GM18526 (cell line): ENCODE results near the gene NPC2.

ENCODE experiments used
- POLR2A ChIP-seq: IDR thresholded peaks from 3 replicates; pipeline ENCODE4 v1.6.1; 2011; ENCODE audit not compliant: insufficient read length; ENCODE audit errors: extremely low read depth

The NPC2 gene

DNA sequence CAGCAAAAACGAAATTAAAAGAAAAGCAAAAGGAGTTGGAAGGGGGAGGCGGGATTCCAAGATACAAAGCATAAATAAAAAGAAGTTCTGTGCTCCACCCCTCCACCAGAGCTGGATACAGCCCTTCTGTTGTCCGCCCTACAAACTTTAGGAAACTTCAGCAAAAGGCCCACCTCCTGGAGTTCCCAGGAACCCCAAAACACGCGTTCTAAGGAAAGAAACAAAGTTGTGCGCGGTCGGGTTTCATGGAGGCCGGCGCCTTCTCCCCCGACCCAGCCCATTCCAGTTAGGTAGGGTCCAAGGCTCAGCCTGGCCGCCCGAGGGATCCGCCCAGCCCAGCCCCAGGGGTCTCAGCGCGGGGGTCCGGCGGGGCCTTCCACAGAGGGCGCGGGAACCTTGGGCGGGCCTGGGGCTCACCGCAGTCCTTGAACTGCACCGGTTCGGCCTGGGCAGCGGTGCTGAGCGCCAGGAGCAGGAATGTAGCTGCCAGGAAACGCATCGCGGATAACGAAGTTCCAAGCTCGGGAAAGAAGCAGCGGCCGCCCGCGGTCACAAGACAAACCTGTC is at the start of gene NPC2:
TSS of gene NPC2 (minus strand) at position 530 of the 567 bp plus-strand sequence. CDS start at position 499, 31 bp downstream.
- TF ChIP-seq POLR2A: peak; percentile 55

DNA sequence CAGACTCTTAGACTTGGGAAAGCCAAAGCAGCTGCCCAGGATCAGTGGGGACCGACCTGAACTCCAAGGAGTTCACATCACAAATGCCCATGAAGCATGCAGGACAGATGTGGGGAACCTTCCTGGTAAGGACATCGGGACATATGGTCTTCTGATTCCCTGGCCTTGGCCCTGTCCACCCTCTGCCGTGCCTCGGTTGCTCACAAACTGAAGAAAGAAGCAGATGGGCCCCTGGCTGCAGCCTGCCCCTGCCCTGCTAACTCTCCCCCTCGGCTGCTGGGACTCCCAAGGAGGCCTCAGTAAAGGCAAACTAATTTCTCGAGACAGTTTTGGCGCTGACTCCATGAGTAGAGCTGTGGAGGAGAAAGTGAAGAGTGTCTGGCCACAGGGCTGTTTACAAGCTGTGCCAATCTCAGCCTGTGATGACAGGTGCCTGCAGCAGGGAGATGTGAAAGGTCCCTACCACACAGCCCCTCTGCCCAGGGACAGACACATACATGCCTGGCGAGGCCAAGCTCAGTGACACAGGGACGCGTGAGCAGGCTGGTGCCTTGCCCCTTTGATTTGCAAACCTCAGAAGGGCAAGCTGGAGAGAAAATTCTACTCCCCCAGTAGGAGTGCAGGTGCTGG is 49.1 kb upstream of the NPC2 start:
- TF ChIP-seq POLR2A: no peak

DNA sequence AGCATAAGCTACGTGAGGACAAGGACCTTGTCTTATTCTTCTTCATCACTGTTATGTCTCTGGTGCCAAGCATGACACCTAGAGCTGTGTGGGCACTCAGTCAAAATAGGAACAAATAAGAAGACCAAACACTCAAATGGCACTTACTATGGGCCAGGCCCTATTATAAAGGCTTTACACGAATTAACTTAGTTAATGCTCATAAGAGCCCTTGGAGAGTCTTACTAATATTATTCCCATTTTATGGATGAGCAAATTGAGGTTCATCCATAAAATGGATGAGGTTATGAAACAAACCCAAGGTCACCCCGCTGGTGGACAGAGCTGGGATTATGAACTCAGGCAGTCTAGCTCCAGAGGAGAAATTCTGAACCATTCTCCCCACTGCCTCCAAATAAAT is 48.1 kb upstream of the NPC2 start:
- no peak for TF ChIP-seq POLR2A

DNA sequence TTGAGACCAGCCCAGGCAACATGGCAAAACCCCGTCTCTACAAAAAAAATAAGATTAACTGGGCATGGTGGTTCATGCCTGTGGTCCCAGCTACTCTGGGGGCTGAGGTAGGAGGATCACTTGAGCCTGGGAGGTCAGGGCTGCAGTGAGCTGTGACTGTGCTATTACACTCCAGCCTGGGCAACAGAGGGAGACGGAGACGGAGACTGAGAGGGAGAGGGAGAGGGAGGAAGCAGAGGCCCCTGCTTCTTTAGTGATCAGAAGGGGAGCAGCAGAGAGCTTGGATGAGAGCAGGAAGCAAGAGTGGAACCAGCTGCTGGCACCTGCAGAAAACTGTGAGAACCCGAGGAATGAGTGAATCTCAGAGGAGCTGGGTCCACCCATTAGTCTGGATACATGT is 46.4 kb upstream of the NPC2 start:
- no peak for TF ChIP-seq POLR2A

DNA sequence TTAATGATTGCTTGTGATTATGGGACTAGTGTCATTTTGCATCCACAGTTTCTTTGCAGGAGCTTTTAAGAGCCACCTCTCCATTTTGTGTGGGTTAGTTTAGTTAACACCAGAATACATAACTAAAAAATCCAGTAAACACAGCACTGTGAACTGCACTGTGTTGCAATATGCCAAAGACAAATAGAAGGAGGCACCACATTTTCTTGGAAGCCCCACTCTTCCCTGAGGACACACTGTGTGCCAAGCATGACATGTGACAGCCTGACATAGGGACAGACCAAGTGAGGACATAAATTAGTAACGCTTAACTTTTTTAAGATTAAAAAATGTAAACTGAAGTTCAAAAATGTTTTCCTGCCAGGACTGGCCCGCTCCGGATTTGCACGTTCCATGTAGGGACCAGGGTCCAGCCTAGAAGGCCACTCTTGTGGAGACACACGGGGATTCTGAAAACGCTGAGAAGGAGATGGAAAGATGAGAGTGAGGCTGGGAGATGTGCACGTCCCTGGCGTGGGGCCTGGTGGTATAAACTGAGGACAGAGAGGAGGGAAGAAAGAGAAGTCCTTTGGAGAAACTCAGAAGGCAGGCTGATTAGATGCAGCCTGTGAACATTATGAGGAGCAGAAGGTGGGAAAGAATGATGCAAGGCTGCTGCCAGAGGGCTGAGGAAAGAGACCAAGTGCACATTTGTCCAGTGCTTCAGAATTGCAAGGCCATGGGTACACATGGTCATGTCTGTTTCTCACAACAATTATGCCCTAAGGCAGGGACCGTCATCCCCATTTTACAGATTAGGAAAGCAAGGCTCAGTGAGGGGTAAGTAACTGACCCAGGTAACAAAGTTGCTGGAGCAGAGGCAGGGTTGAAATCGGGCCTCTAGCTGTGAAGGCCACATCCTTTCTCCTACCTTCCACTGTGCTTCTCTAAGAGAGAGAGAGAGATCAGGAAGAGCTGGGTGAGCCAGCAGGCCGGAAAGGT is 45.6 kb upstream of the NPC2 start:
- TF ChIP-seq POLR2A: no peak

DNA sequence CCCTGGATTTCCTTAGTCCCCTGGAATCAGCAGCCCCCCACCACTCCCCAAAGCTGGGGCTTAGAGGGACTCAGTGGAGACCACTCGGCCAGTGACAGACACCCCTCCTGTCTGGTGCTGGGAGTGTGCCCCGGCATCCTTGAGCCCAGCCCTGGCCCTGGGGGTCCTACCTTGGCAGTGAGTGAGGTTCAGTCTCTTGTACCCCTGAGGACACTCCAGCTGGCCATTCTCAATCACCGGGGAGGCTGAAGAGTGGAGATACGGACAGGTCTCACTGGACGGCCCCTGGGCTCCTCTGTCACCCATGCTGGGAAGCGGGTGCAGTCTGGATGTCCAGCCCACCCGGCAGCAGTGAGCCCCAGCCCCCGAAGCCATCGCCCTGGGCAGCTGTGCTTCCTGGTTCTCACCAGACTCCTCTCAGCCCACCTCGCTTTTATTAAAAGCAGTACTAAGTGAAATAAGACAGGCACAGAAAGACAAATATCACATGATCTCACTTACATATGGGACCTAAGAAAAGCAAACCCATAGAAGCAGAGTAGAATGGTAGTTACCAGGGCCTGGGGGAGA is 42.7 kb upstream of the NPC2 start:
- TF ChIP-seq POLR2A: no peak

DNA sequence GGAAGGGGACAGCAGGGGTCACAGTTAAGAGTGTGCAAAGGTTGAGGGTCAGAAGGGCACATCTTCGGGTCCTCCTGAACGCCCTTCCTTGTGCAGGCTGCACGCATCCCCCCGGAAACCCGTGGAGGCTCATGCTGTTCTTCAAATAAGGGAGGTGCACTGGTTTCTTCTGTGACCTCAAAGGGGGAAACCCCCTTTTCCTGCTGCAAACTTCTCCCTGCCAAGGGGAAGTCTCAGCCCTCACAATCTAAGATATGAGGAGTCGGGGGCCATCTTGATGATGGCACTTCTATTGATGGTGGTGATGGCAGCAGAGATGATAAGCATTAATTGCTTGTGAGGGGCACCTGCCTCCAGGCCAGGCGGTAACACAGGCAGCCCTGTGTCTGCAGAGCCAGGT is 40.5 kb upstream of the NPC2 start:
- no peak for TF ChIP-seq POLR2A

DNA sequence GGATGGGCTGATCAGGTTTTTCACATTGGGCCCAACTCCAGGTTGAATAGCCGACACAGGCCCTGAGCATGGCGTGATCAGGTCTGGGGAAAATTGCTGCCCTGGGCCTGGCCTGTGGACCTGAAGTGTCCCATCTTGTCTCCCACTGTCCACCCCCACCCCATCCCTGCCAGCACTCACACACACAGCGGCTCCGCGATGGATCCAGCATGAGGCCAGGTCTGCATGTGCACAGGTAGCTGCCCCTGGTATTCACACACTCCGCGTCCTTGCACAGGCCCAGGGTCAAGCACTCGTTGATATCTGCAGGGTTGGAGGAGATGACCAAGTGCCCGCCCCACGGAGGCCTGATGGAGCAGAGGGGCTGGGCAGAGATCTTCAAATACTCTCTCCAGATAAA is 39.1 kb upstream of the NPC2 start:
- TF ChIP-seq POLR2A: no peak

DNA sequence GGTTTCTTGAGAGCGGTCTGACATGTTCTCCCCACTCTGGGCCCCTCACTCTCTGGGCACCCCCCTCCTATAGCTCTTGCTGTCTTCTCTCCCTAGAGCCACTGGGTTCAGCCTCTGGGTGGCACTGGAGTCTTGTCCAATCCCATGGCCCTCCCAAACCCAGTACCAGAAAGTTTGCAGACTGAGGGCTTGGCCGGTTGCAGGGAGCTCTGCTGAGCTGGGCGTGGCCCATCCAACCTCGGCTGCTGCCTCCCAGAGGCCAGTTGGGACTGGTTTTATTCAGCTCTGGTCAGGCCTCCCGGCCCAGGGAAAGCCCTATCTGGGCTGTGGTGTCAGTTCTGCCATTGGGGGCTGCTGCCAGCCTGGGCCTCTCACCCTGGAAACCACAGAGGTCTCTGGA is 38.4 kb upstream of the NPC2 start:
- TF ChIP-seq POLR2A: no peak

DNA sequence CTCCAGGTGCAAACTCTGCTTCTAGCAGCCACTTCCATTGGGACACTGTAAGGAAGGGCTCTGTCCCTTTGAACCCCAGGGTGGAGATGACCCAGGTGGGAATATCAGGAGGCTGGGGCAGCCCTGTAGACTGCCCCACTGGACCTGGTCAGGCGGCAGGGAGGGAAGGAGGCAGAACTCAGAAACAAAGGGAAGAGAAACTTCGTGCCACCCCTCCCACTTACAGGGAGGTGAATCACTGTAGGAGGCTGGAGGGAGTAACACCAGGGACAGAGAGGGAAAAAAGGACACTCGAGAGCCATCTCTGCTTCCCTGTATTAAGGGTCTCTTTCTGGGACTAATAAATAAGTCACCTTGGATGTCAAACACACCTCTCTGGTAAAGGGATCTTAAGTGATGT is 37.9 kb upstream of the NPC2 start:
- no peak for TF ChIP-seq POLR2A

DNA sequence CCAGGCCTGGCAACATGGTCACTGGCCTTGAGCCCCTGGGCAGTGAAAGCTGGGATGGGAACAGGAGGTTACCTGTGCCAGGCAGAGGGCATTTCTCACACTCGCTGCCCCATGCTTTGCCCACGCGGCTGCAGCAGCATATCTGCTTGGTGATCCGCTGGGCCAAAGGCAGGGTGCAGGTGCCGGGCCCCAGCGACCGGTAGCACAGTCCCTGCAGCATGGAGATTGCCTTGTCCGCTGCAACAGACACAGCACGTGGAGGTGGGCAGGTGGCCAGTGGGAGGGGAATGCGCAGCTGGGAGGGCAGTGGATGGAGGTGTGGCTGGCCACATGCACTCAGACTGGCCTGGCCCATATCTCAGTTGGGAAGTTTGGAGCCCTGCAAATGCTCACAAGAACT is 35.8 kb upstream of the NPC2 start:
- no peak for TF ChIP-seq POLR2A

DNA sequence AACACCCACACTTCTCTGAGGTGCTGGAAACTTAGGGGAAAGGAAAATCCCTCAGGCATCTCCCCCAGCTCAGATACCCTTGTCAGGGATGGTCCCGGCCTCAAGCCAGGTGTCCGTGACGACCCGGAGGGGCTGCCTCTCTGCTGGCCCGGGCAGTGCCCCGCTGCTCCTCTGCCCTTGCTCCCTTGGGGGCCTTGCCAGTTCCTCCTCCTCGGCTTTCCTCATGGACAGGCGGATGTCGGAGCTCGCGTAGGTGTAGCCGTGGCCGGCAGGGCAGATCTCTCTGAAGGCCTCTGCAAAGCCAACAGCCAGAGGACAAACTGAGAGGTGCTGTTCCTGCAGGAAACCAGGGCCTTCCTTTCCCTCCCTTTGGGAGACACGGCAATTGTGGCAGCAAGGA is 35.3 kb upstream of the NPC2 start:
- no peak for TF ChIP-seq POLR2A

DNA sequence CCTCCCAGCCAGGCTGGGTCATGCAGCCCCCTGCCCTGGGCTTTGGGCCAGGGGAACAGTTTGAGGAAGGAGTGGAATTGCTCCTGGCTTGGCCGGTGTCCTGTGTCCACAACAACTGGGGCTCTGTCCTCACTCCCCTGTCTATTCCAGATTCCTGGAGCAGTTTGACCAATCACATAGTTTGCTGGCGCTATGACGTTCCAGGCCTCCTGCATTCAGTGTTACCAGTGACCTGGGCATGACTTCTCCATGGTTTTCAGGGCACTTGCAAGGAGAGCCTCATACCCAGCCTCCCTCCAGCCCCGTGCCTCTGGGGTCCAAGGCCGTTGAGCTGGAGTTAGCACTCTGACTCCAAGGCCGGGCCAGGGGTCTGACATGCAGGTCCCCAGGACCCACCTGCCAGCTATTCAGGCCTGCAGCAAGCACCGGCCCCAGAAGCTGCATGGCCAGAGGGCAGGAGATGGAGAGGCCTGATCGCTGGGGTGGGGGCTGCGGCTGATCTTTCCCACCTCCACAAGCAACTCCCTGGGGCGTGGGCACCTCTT is 34.7 kb upstream of the NPC2 start:
- no peak for TF ChIP-seq POLR2A

DNA sequence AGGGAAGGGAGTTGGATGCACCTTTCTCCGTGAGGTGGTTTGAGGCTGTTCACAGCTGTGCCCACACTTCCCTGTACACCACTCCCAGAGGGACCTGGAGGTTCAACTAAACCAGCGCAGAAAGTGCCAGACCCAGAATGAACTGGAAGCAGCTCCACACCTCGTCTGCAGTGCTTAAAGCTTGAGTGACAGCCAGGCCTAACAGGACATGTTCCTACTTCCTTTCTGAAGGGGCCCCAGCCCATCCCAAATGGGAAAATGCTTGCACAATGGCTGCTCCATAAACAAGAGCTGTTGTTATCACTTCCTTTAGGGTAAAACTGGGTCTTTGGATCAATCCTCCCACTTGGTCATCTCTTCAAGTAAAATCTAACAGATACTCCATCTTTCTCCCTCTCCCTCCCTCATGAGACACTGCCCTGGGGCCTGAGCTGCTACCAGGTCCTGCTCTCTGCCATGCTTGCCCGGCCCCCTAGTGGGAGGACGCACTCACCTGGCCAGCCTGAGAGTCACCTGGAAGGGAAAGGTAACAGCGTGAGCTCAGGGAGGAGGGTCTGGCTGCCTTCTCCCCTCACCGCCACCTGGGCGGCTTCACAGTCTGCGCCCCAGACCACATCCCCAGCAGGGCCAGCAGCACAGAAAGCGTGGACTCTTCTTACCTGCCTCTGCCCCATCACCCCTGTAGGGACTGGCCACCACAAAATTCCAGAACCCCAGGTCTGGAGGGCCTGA is 33.9 kb upstream of the NPC2 start:
- no peak for TF ChIP-seq POLR2A

DNA sequence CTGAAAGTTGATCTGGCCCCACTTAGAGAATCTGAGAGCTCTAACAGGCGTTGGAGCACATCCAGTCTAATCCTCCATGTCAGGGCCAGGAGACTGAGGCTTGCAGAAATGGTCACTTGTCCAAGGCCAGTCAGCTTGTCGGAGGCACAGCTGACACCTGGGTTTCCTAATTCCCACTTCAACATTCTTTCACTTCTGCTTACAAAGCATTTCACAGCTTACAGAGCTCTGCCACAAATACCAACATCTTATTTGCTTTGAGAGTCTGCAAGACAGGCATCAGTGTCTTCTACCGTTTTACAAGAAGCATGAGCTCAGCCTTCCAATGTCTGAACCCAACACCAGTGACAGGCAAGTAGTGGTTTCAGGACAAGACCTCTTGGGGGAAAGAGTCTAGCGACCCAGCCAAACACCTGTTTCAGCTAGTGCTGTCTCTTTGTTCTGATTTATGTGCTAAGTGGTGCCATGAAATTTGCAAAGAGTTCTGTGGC is 32.3 kb upstream of the NPC2 start:
- no peak for TF ChIP-seq POLR2A
